HCT116 (cell line): ENCODE measurements around the gene ZNHIT3. TPM values are rescaled to one million over a fixed set of nuclear protein-coding genes. Genes with fewer than 3 reads are reported as not detected.

ENCODE experiments used
- ATAC-seq: fragments of 200-7000 bp; cut with Tn5 transposase; 2 replicates; pipeline ENCODE4 v1.9.1; 2020; ENCODE audit warnings: mild to moderate bottlenecking, moderate library complexity
- BruUV-seq: library from RNA; stranded (reverse); fragments of 400-500 nt; replicated peaks from 2 replicates; lab custom pipeline; 2021; lab: Mats Ljungman, UMichigan
- CTCF ChIA-PET: fragments of 300-600 bp; sonication (Branson Sonifier 250); formaldehyde crosslinking; loops from one replicate; lab custom pipeline; 2021; ENCODE audit warnings: antibody characterized with exemption; lab: Charles Lee
- POLR2A ChIA-PET: fragments of 300-600, 350-600 bp; sonication (Branson Sonifier 250); formaldehyde crosslinking; loops from one replicate; lab custom pipeline; 2021; ENCODE audit warnings: antibody characterized with exemption; lab: Charles Lee
- RAD21 ChIA-PET, 2 experiments: fragments of 300-600 bp; sonication (Branson Sonifier 250); formaldehyde crosslinking; loops; one replicate each; lab custom pipeline; 2023; ENCODE audit warnings: low total read pairs in 2 of 2; ENCODE audit not compliant: uncharacterized antibody in 2 of 2, unreplicated experiment in 2 of 2, low non-redundant PET in 1 of 2; lab: Charles Lee
- DNase-seq: peaks from one replicate; pipeline ENCODE4 v3.0.0-alpha.2; 2010; ENCODE audit warnings: low read depth, low spot score
- H2AFZ ChIP-seq: fragments of 200-600 bp; shearing (Covaris generic), sonication (generic); 2 replicates; pipeline ENCODE4 v1.6.1; 2017; ENCODE audit warnings: low read depth, mixed run types, mixed read lengths, antibody characterized with exemption, low read length; ENCODE audit not compliant: poor library complexity, severe bottlenecking
- H3K27ac ChIP-seq: 2 replicates; pipeline ENCODE4 v1.5.1; 2012; ENCODE audit warnings: low read depth, low read length
- H3K27me3 ChIP-seq: fragments of 200-600 bp; sonication (generic); 2 replicates; pipeline ENCODE4 v1.6.1; 2016; ENCODE audit warnings: mixed run types, low read length, mixed read lengths; ENCODE audit not compliant: insufficient read depth
- H3K36me3 ChIP-seq, 2 experiments: fragments of 200-500 bp in 1 of 2; fragments of 200-600 bp in 1 of 2; sonication (Bioruptor generic) in 1 of 2; sonication (generic) in 1 of 2; 2 replicates each; pipeline versions ENCODE4 v1.5.1 to v1.6.1; 2014 to 2016; ENCODE audit warnings: low read length in 2 of 2, inconsistent platforms in 1 of 2, mixed read lengths in 1 of 2, mixed run types in 1 of 2; ENCODE audit not compliant: insufficient read depth in 2 of 2, control insufficient read depth in 1 of 2
- H3K4me1 ChIP-seq, 2 experiments: fragments of 200-600 bp in 1 of 2; sonication (generic) in 1 of 2; 2 replicates each; pipeline versions ENCODE4 v1.5.1 to v1.6.1; 2012 to 2017; ENCODE audit warnings: low read length in 2 of 2, inconsistent platforms in 1 of 2, mild to moderate bottlenecking in 1 of 2, mixed read lengths in 1 of 2, mixed run types in 1 of 2, moderate library complexity in 1 of 2; ENCODE audit not compliant: insufficient read depth in 2 of 2, control insufficient read depth in 1 of 2
- H3K4me2 ChIP-seq: fragments of 200-600 bp; sonication (generic); 2 replicates; pipeline ENCODE4 v1.6.1; 2017; ENCODE audit warnings: mixed run types, low read length, mixed read lengths
- H3K4me3 ChIP-seq, 2 experiments: fragments of 200-600 bp in 1 of 2; sonication (generic) in 1 of 2; replicated peaks in 1 of 2; 2 replicates each; pipeline ENCODE4 v1.5.1; 2011 to 2016; ENCODE audit warnings: low read length in 2 of 2, control low read depth in 1 of 2, low read depth in 1 of 2, mild to moderate bottlenecking in 1 of 2, mixed read lengths in 1 of 2, mixed run types in 1 of 2
- H3K79me2 ChIP-seq: fragments of 200-600 bp; sonication (generic); 2 replicates; pipeline ENCODE4 v1.6.1; 2017; ENCODE audit warnings: mild to moderate bottlenecking, mixed run types, low read length, moderate library complexity, mixed read lengths; ENCODE audit not compliant: insufficient read depth
- H3K9ac ChIP-seq: fragments of 200-600 bp; sonication (generic); 2 replicates; pipeline ENCODE4 v1.6.1; 2016; ENCODE audit warnings: low read length, mixed read lengths
- H3K9me2 ChIP-seq: fragments of 200-600 bp; sonication (generic), shearing (Covaris generic); 2 replicates; pipeline ENCODE4 v1.6.1; 2017; ENCODE audit warnings: mixed run types, mild to moderate bottlenecking, moderate library complexity; ENCODE audit not compliant: insufficient read depth
- H3K9me3 ChIP-seq, 2 experiments: fragments of 200-500 bp in 1 of 2; fragments of 200-600 bp in 1 of 2; sonication (Bioruptor generic) in 1 of 2; sonication (generic) in 1 of 2; 2 replicates each; pipeline ENCODE4 v1.6.1; 2014 to 2017; ENCODE audit warnings: low read length in 2 of 2, mixed read lengths in 2 of 2, inconsistent platforms in 1 of 2, low read depth in 1 of 2, mild to moderate bottlenecking in 1 of 2, mixed run types in 1 of 2, moderate library complexity in 1 of 2; ENCODE audit not compliant: control insufficient read depth in 1 of 2, insufficient read depth in 1 of 2
- H4K20me1 ChIP-seq: fragments of 200-600 bp; sonication (generic), shearing (Covaris generic); 2 replicates; pipeline ENCODE4 v1.6.1; 2017; ENCODE audit warnings: mixed run types, mild to moderate bottlenecking, moderate library complexity; ENCODE audit not compliant: insufficient read depth
- CEBPB ChIP-seq: IDR thresholded peaks from 2 replicates; pipeline ENCODE4 v1.6.1; 2012; ENCODE audit warnings: low read depth
- EZH2 ChIP-seq: fragments of 200-600 bp; sonication (generic); IDR thresholded peaks from 2 replicates; pipeline ENCODE4 v1.6.1; 2017; ENCODE audit warnings: antibody characterized with exemption, mixed run types
- POLR2AphosphoS5 ChIP-seq: IDR thresholded peaks from 2 replicates; pipeline ENCODE4 v1.6.1; 2011; ENCODE audit warnings: mild to moderate bottlenecking, low read depth, low read length, moderate library complexity
- RAD21 ChIP-seq: IDR thresholded peaks from 2 replicates; pipeline ENCODE4 v1.6.1; 2012; ENCODE audit warnings: low read depth, mild to moderate bottlenecking
- SIN3A ChIP-seq: IDR thresholded peaks from 2 replicates; pipeline ENCODE4 v1.6.1; 2012; ENCODE audit warnings: low read depth
- SP1 ChIP-seq: IDR thresholded peaks from 2 replicates; pipeline ENCODE4 v1.6.1; 2012; ENCODE audit warnings: low read depth
- SRF ChIP-seq: IDR thresholded peaks from 2 replicates; pipeline ENCODE4 v1.6.1; 2012; ENCODE audit warnings: low read depth
- YY1 ChIP-seq: IDR thresholded peaks from 2 replicates; pipeline ENCODE4 v1.6.1; 2011; ENCODE audit warnings: low read length, low read depth, moderate library complexity, mild to moderate bottlenecking; ENCODE audit not compliant: insufficient replicate concordance; ENCODE audit errors: extremely low read depth
- ZNF274 ChIP-seq: fragments of 200-500 bp; sonication (Bioruptor generic); IDR thresholded peaks from 2 replicates; pipeline ENCODE4 v1.6.1; 2014; ENCODE audit warnings: mild to moderate bottlenecking, low read depth, low read length, inconsistent platforms
- intact Hi-C: fragments of 100-400 bp; cut with micrococcal nuclease; formaldehyde crosslinking; loops from 2 replicates; pipeline ENCODE4 v1.10.0; 2022
- total RNA-seq: library from RNA; stranded (reverse); gene quantifications from one replicate; pipeline ENCODE4 v1.2.1, GENCODE V29; 2021; ENCODE audit not compliant: unreplicated experiment
- TF ChIP-seq, protein P1 (sequence below): IDR thresholded peaks from 2 replicates; pipeline ENCODE4 v1.6.1; 2012
- TF ChIP-seq, protein P2 (sequence below): IDR thresholded peaks from 2 replicates; pipeline ENCODE4 v1.6.1; 2011; ENCODE audit warnings: mild to moderate bottlenecking, low read length, moderate library complexity; ENCODE audit not compliant: insufficient replicate concordance; ENCODE audit errors: extremely low read depth
- TF ChIP-seq, protein P3 (sequence below): IDR thresholded peaks from 2 replicates; pipeline ENCODE4 v1.6.1; 2012; ENCODE audit warnings: low read depth

Gene ZNHIT3
- total RNA-seq, 1 experiment from 2014 or later = 33.9 TPM

GRCh38 chr17:36500745-36501225, 14.3 kb downstream of the ZNHIT3 start (continued):
- TF ChIP-seq, protein P1, sequence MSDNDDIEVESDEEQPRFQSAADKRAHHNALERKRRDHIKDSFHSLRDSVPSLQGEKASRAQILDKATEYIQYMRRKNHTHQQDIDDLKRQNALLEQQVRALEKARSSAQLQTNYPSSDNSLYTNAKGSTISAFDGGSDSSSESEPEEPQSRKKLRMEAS = no peak
- TF ChIP-seq POLR2AphosphoS5 = no peak
- TF ChIP-seq CEBPB = no peak
- no peak for TF ChIP-seq YY1
- TF ChIP-seq SP1 = no peak
- TF ChIP-seq EZH2 = no peak
- TF ChIP-seq, protein P2, sequence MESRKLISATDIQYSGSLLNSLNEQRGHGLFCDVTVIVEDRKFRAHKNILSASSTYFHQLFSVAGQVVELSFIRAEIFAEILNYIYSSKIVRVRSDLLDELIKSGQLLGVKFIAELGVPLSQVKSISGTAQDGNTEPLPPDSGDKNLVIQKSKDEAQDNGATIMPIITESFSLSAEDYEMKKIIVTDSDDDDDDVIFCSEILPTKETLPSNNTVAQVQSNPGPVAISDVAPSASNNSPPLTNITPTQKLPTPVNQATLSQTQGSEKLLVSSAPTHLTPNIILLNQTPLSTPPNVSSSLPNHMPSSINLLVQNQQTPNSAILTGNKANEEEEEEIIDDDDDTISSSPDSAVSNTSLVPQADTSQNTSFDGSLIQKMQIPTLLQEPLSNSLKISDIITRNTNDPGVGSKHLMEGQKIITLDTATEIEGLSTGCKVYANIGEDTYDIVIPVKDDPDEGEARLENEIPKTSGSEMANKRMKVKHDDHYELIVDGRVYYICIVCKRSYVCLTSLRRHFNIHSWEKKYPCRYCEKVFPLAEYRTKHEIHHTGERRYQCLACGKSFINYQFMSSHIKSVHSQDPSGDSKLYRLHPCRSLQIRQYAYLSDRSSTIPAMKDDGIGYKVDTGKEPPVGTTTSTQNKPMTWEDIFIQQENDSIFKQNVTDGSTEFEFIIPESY = no peak

DNA sequence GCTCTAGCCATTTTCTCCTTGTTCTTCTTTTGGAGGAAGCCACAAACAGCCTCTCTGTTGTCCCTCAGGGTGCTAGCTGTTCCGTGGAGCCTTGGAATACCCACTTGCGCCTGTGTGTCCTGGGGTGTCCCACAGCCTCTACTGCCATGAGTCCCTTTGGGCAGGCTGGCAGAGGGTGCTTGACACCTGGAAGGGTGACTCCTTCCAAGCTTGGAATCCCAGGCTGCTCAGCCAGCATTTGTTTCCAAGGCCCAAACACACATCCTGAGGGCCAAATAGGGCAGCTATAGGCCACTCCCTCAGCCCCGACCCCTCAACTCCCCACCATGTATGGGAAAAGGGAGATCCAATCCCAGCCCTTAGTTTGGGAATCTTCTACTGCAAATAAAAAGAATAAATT, 14.9 kb downstream of the ZNHIT3 start:
- Histone ChIP-seq H3K4me2 (no peak overlapping the region), H2AFZ (no peak overlapping the region), H3K4me1 (no peaks in the 10 kb centered on the region), H3K9me2 (no peaks in the 10 kb centered on the region), H3K36me3 (peaks cover 53 to 63% of the 10 kb centered on the region in 2 experiments), H3K27me3 (no peaks in the 10 kb centered on the region), H3K4me3 (no peak overlapping the region), H4K20me1 (no peaks in the 10 kb centered on the region), H3K9ac (no peak overlapping the region)
- BruUV-seq = no TSS peak
- ChIA-PET POLR2A (no interaction called here), RAD21 (no interaction called here)
- ATAC-seq = no peak
- TF ChIP-seq, protein P1 = no peak
- TF ChIP-seq EZH2 (no peak), SP1 (no peak), RAD21 (no peak), SRF (no peak), ZNF274 (no peak), SIN3A (no peak), YY1 (no peak)
- TF ChIP-seq, protein P3, sequence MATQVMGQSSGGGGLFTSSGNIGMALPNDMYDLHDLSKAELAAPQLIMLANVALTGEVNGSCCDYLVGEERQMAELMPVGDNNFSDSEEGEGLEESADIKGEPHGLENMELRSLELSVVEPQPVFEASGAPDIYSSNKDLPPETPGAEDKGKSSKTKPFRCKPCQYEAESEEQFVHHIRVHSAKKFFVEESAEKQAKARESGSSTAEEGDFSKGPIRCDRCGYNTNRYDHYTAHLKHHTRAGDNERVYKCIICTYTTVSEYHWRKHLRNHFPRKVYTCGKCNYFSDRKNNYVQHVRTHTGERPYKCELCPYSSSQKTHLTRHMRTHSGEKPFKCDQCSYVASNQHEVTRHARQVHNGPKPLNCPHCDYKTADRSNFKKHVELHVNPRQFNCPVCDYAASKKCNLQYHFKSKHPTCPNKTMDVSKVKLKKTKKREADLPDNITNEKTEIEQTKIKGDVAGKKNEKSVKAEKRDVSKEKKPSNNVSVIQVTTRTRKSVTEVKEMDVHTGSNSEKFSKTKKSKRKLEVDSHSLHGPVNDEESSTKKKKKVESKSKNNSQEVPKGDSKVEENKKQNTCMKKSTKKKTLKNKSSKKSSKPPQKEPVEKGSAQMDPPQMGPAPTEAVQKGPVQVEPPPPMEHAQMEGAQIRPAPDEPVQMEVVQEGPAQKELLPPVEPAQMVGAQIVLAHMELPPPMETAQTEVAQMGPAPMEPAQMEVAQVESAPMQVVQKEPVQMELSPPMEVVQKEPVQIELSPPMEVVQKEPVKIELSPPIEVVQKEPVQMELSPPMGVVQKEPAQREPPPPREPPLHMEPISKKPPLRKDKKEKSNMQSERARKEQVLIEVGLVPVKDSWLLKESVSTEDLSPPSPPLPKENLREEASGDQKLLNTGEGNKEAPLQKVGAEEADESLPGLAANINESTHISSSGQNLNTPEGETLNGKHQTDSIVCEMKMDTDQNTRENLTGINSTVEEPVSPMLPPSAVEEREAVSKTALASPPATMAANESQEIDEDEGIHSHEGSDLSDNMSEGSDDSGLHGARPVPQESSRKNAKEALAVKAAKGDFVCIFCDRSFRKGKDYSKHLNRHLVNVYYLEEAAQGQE = no peak
- TF ChIP-seq, all 23 proteins: peak for 0
- no peaks in the 10 kb centered on the region for H3K79me2 ChIP-seq
- intact Hi-C loops = no loop called here
- H3K27ac ChIP-seq = no peak overlapping the region
- no peaks in the 10 kb centered on the region for H3K9me3 ChIP-seq
- CTCF ChIA-PET = no interaction called here
- DNase-seq = no peak
